GM12878 (cell line): Measurements from ENCODE around the gene PRTFDC1. TPM values are rescaled to one million over a fixed set of nuclear protein-coding genes. Genes with fewer than 3 reads are reported as not detected.

ENCODE experiments used
- ATAC-seq: fragments of 200-7000 bp; cut with Tn5 transposase; 3 replicates; pipeline ENCODE4 v1.9.1; 2020; ENCODE audit warnings: mild to moderate bottlenecking, moderate library complexity
- BruUV-seq: library from RNA; stranded (reverse); fragments of 400-500 nt; replicated peaks from 2 replicates; lab custom pipeline; 2021; lab: Mats Ljungman, UMichigan
- CTCF ChIA-PET: fragments of 300-600 bp; sonication (Branson Sonifier 250); formaldehyde crosslinking; extraction: SDS; loops from one replicate; lab custom pipeline; 2021; ENCODE audit warnings: inconsistent platforms; lab: Yijun Ruan, JAX
- POLR2A ChIA-PET: fragments of 350-600 bp; formaldehyde crosslinking; extraction: SDS; loops from one replicate; lab custom pipeline; 2021; ENCODE audit warnings: inconsistent platforms; lab: Charles Lee
- RAD21 ChIA-PET: fragments of 300-600 bp; sonication (Branson Sonifier 250); formaldehyde crosslinking; loops from one replicate; lab custom pipeline; 2023; ENCODE audit warnings: antibody characterized with exemption; ENCODE audit not compliant: unreplicated experiment; lab: Charles Lee
- SMC1A ChIA-PET: fragments of 300-600 bp; sonication (Branson Sonifier 250); formaldehyde crosslinking; loops from one replicate; lab custom pipeline; 2023; ENCODE audit not compliant: unreplicated experiment, uncharacterized antibody; lab: Charles Lee
- DNase-seq: peaks from one replicate; pipeline ENCODE4 v3.0.0-alpha.2; 2011; ENCODE audit warnings: low read depth, low spot score
- FAIRE-seq: peaks from 3 replicates; lab custom pipeline; 2011; peaks lifted over from hg19 to GRCh38; lab: Jason Lieb, UNC
- H2AFZ ChIP-seq: 2 replicates; pipeline ENCODE4 v1.6.0; 2011; ENCODE audit warnings: low read depth, low read length, control low read depth; ENCODE audit not compliant: control insufficient read depth
- H3K27ac ChIP-seq: 2 replicates; pipeline ENCODE4 v1.5.1; 2011; ENCODE audit warnings: control low read depth; ENCODE audit not compliant: control insufficient read depth, insufficient read depth
- H3K27me3 ChIP-seq, 2 experiments: replicated peaks in 1 of 2; 2 replicates each; pipeline versions ENCODE4 v1.6.0 to v1.6.1; 2011; ENCODE audit warnings: low read length in 1 of 2; ENCODE audit not compliant: control insufficient read depth in 2 of 2, insufficient read depth in 2 of 2
- H3K36me3 ChIP-seq, 2 experiments: 2 replicates each; pipeline ENCODE4 v1.5.1; 2011; ENCODE audit warnings: low read length in 1 of 2; ENCODE audit not compliant: control insufficient read depth in 2 of 2, insufficient read depth in 2 of 2
- H3K4me1 ChIP-seq: 2 replicates; pipeline ENCODE4 v1.6.1; 2011; ENCODE audit warnings: mild to moderate bottlenecking, low read length, moderate library complexity, mixed read lengths; ENCODE audit not compliant: control insufficient read depth, insufficient read depth
- H3K4me2 ChIP-seq: 2 replicates; pipeline ENCODE4 v1.6.0; 2011; ENCODE audit warnings: control low read depth; ENCODE audit not compliant: control insufficient read depth, insufficient read depth
- H3K4me3 ChIP-seq: fragments of 200-600 bp; sonication (generic); 2 replicates; pipeline ENCODE4 v1.5.1; 2016
- H3K79me2 ChIP-seq: 2 replicates; pipeline ENCODE4 v1.6.0; 2011; ENCODE audit warnings: low read length; ENCODE audit not compliant: control insufficient read depth, insufficient read depth
- H3K9ac ChIP-seq: 2 replicates; pipeline ENCODE4 v1.8.0; 2011; ENCODE audit warnings: low read length, control low read depth, mixed read lengths; ENCODE audit not compliant: control insufficient read depth, insufficient read depth
- H3K9me3 ChIP-seq: replicated peaks from 3 replicates; pipeline ENCODE4 v1.5.1; 2011; ENCODE audit warnings: mild to moderate bottlenecking, low read length; ENCODE audit not compliant: control insufficient read depth, insufficient read depth
- H4K20me1 ChIP-seq: 2 replicates; pipeline ENCODE4 v1.6.0; 2011; ENCODE audit not compliant: control insufficient read depth, insufficient read depth
- ASH2L ChIP-seq: fragments of 300-600, 200-600 bp; sonication (generic); IDR thresholded peaks from 2 replicates; pipeline ENCODE4 v1.6.1; 2017; ENCODE audit warnings: low read depth, mild to moderate bottlenecking, borderline replicate concordance
- ATF7 ChIP-seq: fragments of 450-650 bp; IDR thresholded peaks from 2 replicates; pipeline ENCODE4 v1.6.1; 2016; ENCODE audit warnings: low read depth, mild to moderate bottlenecking
- EGR1 ChIP-seq, 2 experiments: IDR thresholded peaks; 1 replicate in 1 of 2; 2 replicates in 1 of 2; pipeline ENCODE4 v1.6.1; 2011 to 2012; ENCODE audit warnings: low read depth in 2 of 2, low read length in 2 of 2, borderline replicate concordance in 1 of 2, mild to moderate bottlenecking in 1 of 2, moderate library complexity in 1 of 2
- HDGF ChIP-seq: fragments of 450-650 bp; IDR thresholded peaks from 2 replicates; pipeline ENCODE4 v1.6.1; 2016; ENCODE audit warnings: antibody characterized with exemption
- NFIC ChIP-seq: IDR thresholded peaks from 2 replicates; pipeline ENCODE4 v1.6.1; 2012; ENCODE audit warnings: low read depth, mild to moderate bottlenecking, inconsistent platforms, low read length, moderate library complexity
- NFYB ChIP-seq: IDR thresholded peaks from 2 replicates; pipeline ENCODE4 v1.6.1; 2011; ENCODE audit warnings: low read depth, mild to moderate bottlenecking, low read length, improper control_type of control experiment, moderate library complexity; ENCODE audit not compliant: insufficient read depth
- PML ChIP-seq: IDR thresholded peaks from 2 replicates; pipeline ENCODE4 v1.6.1; 2012; ENCODE audit warnings: low read length, inconsistent platforms
- RAD21 ChIP-seq: IDR thresholded peaks from 2 replicates; pipeline ENCODE4 v1.6.1; 2011; ENCODE audit warnings: mild to moderate bottlenecking, low read depth, low read length, moderate library complexity; ENCODE audit not compliant: insufficient read depth
- ZBED1 ChIP-seq: IDR thresholded peaks from 2 replicates; pipeline ENCODE4 v1.6.1; 2016; ENCODE audit warnings: borderline replicate concordance
- ZNF217 ChIP-seq: fragments of 450-650 bp; IDR thresholded peaks from 2 replicates; pipeline ENCODE4 v1.6.1; 2017; ENCODE audit warnings: antibody characterized with exemption, mild to moderate bottlenecking
- WGBS: methylation state at CpG from one replicate; pipeline ENCODE4 v1.1.6; 2016; ENCODE audit warnings: low lambda C conversion rate; ENCODE audit not compliant: insufficient replicate concordance, insufficient coverage; ENCODE audit errors: missing lambda C conversion rate; 5-methylcytosine and 5-hydroxymethylcytosine counted together
- in situ Hi-C: fragments of 300-500 bp; cut with MboI; formaldehyde crosslinking; loops from 9 replicates; pipeline ENCODE4 v1.14.3; 2018; ENCODE audit warnings: mixed read lengths
- intact Hi-C: fragments of 100-400 bp; cut with micrococcal nuclease; formaldehyde crosslinking; loops from one replicate; pipeline ENCODE4 v1.14.2; 2022; ENCODE audit not compliant: unreplicated experiment
- polyA plus RNA-seq, 11 experiments: library from polyadenylated mRNA; depleted of rRNA in 4 of 11; unstranded in 6 of 11; stranded (reverse) in 5 of 11; fragments of >200 nt; fragmentation: Nextera tagmentation in 4 of 11; fragmentation: Illumina TruSeq in 1 of 11; extraction: Ambion mirVana in 4 of 11; extraction: Trizol in 1 of 11; gene quantifications; 1 replicate in 1 of 11; 2 replicates in 10 of 11; pipeline versions ENCODE4 v1.2.1 to v1.2.3, GENCODE V29; 2011 to 2016; ENCODE audit warnings: inconsistent platforms in 2 of 11, missing spikeins in 2 of 11, low read depth in 1 of 11
- total RNA-seq, 4 experiments: library from RNA; depleted of rRNA in 3 of 4; stranded (reverse); fragments of >200 nt in 3 of 4; fragmentation: Illumina TruSeq in 1 of 4; extraction: Trizol in 1 of 4; gene quantifications; 2 replicates each; pipeline versions ENCODE4 v1.2.1 to v1.2.3, GENCODE V29; 2013 to 2021

Gene PRTFDC1
- total and polyA plus RNA-seq, 10 of the 15 experiments (the other 5 are each of a cell fraction or from before 2014, with no cell fraction given) = 5.5 to 17.3 (median 11.3) TPM

DNA sequence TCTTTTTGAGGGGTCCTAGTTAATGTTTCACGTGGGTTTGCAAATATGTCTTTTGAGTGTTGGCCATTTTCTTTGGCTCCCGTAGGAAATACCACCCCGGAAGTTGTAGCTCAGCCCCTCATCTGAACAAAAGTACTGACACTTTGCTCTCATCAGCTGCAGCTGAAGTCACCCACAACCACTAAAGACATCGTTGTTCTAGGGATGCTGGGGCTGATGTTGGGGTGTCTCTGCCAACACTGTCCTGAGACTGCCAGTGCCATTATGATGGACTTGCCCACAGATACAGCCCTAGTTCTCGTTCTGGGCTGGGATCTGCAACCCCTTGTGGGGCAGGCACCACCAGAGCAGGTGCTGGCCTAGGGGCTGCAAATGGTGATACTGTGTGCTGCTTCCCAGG is 146.1 kb downstream of the PRTFDC1 start:
- no peak overlapping the region for H3K9ac ChIP-seq
- POLR2A ChIA-PET = interaction anchor here (0.8 kb wide), 1 partner anchor 80 kb away, joined by 3 read pairs; no protein-coding TSS in a partner anchor
- no peak for DNase-seq
- in situ Hi-C loops = no loop called here
- no peak for ATAC-seq
- no peaks in the 10 kb centered on the region for H3K4me1 ChIP-seq
- BruUV-seq = no TSS peak
- no peak overlapping the region for H2AFZ ChIP-seq
- intact Hi-C loops = no loop called here
- H3K4me2 ChIP-seq = no peak overlapping the region
- no peaks in the 10 kb centered on the region for H4K20me1 ChIP-seq
- H3K4me3 ChIP-seq = no peak overlapping the region
- TF ChIP-seq HDGF = no peak
- TF ChIP-seq ATF7 = no peak
- no peak for TF ChIP-seq EGR1 (IDR thresholded peaks at IDR 0.05; ENCODE audit: borderline replicate concordance in 1 of 2, low read depth in 2 of 2, low read length in 2 of 2)
- TF ChIP-seq ZNF217 = no peak
- TF ChIP-seq ZBED1 = no peak
- TF ChIP-seq NFYB = no peak
- TF ChIP-seq ASH2L = no peak
- TF ChIP-seq PML = no peak
- H3K27me3 ChIP-seq = no peaks in the 10 kb centered on the region
- RAD21 ChIA-PET = no interaction called here
- H3K27ac ChIP-seq = no peak overlapping the region
- WGBS = 37% methylated on average over 5 of the region's 5 CpGs
- H3K36me3 ChIP-seq = no peaks in the 10 kb centered on the region
- no peaks in the 10 kb centered on the region for H3K79me2 ChIP-seq
- no peak for FAIRE-seq
- CTCF ChIA-PET = no interaction called here
- SMC1A ChIA-PET = no interaction called here
- no peaks in the 10 kb centered on the region for H3K9me3 ChIP-seq

DNA sequence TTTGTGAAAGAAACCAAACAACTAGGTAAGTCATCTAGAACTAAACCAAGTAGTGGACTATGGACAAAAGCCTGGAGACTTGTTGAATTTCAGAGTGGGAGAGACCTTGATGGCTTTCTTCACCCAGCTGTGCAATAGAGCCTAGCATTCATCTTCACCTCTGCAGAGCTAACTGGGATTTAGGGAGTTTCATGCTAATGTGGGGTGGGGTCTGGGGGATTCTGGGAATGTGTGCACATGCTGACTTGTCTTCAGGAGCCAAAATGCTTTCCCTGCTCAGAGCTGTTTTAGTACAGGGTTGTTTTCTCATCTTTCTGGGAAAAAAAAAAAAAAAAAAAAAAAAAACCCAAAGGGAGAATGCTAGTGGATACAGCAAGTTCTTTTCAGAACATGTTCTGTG is 147.4 kb downstream of the PRTFDC1 start:
- intact Hi-C loops (no loop called here), in situ Hi-C loops (no loop called here)
- no peaks in the 10 kb centered on the region for H3K4me1 ChIP-seq
- BruUV-seq = no TSS peak
- no peaks in the 10 kb centered on the region for H3K9me3 ChIP-seq
- FAIRE-seq (no peak), DNase-seq (no peak), ATAC-seq (no peak)
- no peaks in the 10 kb centered on the region for H4K20me1 ChIP-seq
- H3K79me2 ChIP-seq = no peaks in the 10 kb centered on the region
- RAD21 ChIA-PET = no interaction called here
- H2AFZ ChIP-seq = no peak overlapping the region
- H3K9ac ChIP-seq = no peak overlapping the region
- H3K36me3 ChIP-seq = no peaks in the 10 kb centered on the region
- H3K27me3 ChIP-seq = no peaks in the 10 kb centered on the region
- SMC1A ChIA-PET = interaction anchor here (0.8 to 1.1 kb wide), 3 partner anchors 17 to 89 kb away, joined by 3 to 4 read pairs (median 3); no protein-coding TSS in a partner anchor
- no peak overlapping the region for H3K4me3 ChIP-seq
- H3K4me2 ChIP-seq = no peak overlapping the region
- no peak for TF ChIP-seq NFIC
- no peak for TF ChIP-seq RAD21
- POLR2A ChIA-PET = interaction anchor here (0.7 kb wide), 1 partner anchor 181 kb away, joined by 9 read pairs; no protein-coding TSS in a partner anchor
- H3K27ac ChIP-seq = no peak overlapping the region
- CTCF ChIA-PET = interaction anchor here (0.9 to 1.3 kb wide), 2 partner anchors 188 to 277 kb away, joined by 3 to 4 read pairs; no protein-coding TSS in a partner anchor
